Cardiac muscle cell (in vitro differentiated cells and primary cell): Measurements from ENCODE around the gene PPM1D. TPM values are rescaled to one million over a fixed set of nuclear protein-coding genes. Genes with fewer than 3 reads are reported as not detected.
"Not testable (repeated sequence)": the region's sequence is repeated elsewhere in the genome, so short reads cannot be mapped to it uniquely, and the experiment has no call there.

Experiments
- DNase-seq, 2 donors: peaks; one replicate each; pipeline versions ENCODE4 v3.0.0 to v3.0.0-alpha.2; 2010 to 2017; ENCODE audit warnings: low read depth in 1 of 2, low spot score in 1 of 2
- H3K27ac ChIP-seq: fragments of 200-600 bp; sonication (generic); 2 replicates; pipeline ENCODE4 v1.5.1; 2016
- H3K27me3 ChIP-seq: fragments of 200-600 bp; sonication (generic); 2 replicates; pipeline ENCODE4 v1.6.0; 2016; ENCODE audit warnings: control low read depth
- H3K36me3 ChIP-seq: fragments of 200-600 bp; sonication (generic); 2 replicates; pipeline ENCODE4 v1.5.1; 2016; ENCODE audit warnings: control low read depth
- H3K4me1 ChIP-seq: fragments of 200-600 bp; sonication (generic); 2 replicates; pipeline ENCODE4 v1.8.1; 2017; ENCODE audit warnings: low read depth, mild to moderate bottlenecking, mixed run types
- H3K4me3 ChIP-seq: fragments of 200-600 bp; sonication (generic); 2 replicates; pipeline ENCODE4 v1.5.1; 2016; ENCODE audit warnings: mild to moderate bottlenecking
- H3K9me3 ChIP-seq: fragments of 200-600 bp; sonication (generic); 2 replicates; pipeline ENCODE4 v1.5.1; 2017; ENCODE audit warnings: low read depth, mild to moderate bottlenecking, control low read depth
- polyA plus RNA-seq: library from polyadenylated mRNA; unstranded; fragments of >200 nt; fragmentation: Nextera tagmentation; extraction: Ambion mirVana; gene quantifications from 2 replicates; pipeline ENCODE4 v1.2.1, GENCODE V29; 2016
- total RNA-seq: library from RNA; depleted of rRNA; stranded (reverse); fragments of >200 nt; gene quantifications from 2 replicates; pipeline ENCODE4 v1.2.3, GENCODE V29; 2016
- TF ChIP-seq, protein P1 (sequence below): IDR thresholded peaks from 2 replicates; pipeline ENCODE4 v1.5.1; 2012; ENCODE audit warnings: low read depth, mild to moderate bottlenecking, low read length

The PPM1D gene
- total RNA-seq (15.8 and 16.3 TPM in 2 replicates), polyA plus RNA-seq (7.7 and 8.1 TPM in 2 replicates)

DNA sequence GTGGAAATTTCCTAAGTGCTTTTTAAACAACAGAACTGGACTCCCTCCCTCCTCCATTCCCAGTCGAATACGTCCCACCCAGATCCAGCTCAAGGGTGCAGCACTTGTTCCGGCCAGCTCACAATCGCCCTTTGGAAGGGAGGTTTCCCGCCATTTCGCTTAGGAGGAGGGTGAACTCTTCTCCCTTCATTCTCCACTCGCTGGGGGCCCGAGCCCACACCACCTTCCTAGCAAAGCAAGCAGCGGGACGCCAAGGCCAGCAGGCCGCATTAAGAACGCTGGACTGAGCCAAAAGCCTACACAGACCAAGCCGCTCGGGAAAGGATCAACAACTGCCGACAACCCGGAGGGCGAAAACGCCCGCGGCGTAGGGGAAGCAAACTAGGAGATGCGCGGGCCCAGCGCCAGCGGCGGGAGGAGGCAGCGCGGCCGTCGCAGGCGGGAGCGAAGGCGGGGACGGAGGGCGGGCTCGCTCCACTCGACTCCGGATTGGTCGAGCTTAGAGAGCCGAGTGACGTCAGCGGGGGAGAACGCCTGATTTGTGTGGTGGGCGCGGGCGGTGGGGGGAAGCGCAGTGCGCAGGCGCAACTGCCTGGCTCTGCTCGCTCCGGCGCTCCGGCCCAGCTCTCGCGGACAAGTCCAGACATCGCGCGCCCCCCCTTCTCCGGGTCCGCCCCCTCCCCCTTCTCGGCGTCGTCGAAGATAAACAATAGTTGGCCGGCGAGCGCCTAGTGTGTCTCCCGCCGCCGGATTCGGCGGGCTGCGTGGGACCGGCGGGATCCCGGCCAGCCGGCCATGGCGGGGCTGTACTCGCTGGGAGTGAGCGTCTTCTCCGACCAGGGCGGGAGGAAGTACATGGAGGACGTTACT is at the start of gene PPM1D:
Gene PPM1D, plus strand, starts transcription at position 574 of the 870 bp plus-strand sequence. Its CDS starts 222 bp downstream, at position 796.
- H3K9me3 ChIP-seq = no peaks in the 10 kb centered on the region
- peaks cover 8% of the 10 kb centered on the region for H3K4me1 ChIP-seq
- H3K36me3 ChIP-seq = no peaks in the 10 kb centered on the region
- TF ChIP-seq, protein P1, sequence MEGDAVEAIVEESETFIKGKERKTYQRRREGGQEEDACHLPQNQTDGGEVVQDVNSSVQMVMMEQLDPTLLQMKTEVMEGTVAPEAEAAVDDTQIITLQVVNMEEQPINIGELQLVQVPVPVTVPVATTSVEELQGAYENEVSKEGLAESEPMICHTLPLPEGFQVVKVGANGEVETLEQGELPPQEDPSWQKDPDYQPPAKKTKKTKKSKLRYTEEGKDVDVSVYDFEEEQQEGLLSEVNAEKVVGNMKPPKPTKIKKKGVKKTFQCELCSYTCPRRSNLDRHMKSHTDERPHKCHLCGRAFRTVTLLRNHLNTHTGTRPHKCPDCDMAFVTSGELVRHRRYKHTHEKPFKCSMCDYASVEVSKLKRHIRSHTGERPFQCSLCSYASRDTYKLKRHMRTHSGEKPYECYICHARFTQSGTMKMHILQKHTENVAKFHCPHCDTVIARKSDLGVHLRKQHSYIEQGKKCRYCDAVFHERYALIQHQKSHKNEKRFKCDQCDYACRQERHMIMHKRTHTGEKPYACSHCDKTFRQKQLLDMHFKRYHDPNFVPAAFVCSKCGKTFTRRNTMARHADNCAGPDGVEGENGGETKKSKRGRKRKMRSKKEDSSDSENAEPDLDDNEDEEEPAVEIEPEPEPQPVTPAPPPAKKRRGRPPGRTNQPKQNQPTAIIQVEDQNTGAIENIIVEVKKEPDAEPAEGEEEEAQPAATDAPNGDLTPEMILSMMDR = no peak
- peak within 1 kb of the TSS; percentile 95 for H3K27ac ChIP-seq
- H3K4me3 ChIP-seq = peak within 1 kb of the TSS; percentile 57
- H3K27me3 ChIP-seq = no peaks in the 10 kb centered on the region
- peak; percentile 100 for DNase-seq

DNA sequence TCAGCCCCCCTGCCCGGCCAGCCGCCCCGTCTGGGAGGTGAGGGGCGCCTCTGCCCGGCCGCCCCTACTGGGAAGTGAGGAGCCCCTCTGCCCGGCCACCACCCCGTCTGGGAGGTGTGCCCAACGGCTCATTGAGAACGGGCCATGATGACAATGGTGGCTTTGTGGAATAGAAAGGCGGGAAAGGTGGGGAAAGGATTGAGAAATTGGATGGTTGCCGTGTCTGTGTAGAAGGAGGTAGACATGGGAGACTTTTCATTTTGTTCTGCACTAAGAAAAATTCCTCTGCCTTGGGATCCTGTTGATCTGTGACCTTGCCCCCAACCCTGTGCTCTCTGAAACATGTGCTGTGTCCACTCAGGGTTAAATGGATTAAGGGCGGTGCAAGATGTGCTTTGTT is 47.7 kb upstream of the PPM1D start:
- not testable (repeated sequence) for H3K9me3 ChIP-seq, H3K4me3 ChIP-seq, H3K27me3 ChIP-seq, H3K36me3 ChIP-seq, H3K4me1 ChIP-seq, DNase-seq, H3K27ac ChIP-seq

DNA sequence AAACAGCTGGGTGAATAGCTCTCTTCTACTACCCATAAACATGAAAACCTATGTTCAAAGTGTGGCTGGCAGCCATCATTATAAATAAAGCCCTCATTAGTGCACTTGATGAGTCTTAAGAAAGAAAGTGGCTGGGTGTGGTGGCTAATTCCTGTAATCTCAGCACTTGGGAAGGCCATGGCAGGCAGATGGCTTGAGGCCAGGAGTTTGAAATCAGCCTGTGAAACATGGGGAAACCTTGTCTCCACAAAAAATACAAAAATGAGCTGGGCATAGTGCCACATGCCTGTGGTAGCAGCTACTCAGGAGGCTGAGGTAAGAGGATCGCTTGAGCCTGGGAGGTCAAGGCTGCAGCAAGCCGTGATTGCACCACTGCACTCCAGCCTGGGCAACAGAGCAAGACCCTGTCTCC is 45.6 kb upstream of the PPM1D start:
- TF ChIP-seq, protein P1 = no peak
- no peaks in the 10 kb centered on the region for H3K9me3 ChIP-seq
- DNase-seq = peak in 1 of 2 donors; percentile 98
- H3K36me3 ChIP-seq = no peaks in the 10 kb centered on the region
- H3K27ac ChIP-seq = no peak overlapping the region
- no peak overlapping the region for H3K4me3 ChIP-seq
- H3K27me3 ChIP-seq = no peaks in the 10 kb centered on the region
- H3K4me1 ChIP-seq = no peaks in the 10 kb centered on the region

DNA sequence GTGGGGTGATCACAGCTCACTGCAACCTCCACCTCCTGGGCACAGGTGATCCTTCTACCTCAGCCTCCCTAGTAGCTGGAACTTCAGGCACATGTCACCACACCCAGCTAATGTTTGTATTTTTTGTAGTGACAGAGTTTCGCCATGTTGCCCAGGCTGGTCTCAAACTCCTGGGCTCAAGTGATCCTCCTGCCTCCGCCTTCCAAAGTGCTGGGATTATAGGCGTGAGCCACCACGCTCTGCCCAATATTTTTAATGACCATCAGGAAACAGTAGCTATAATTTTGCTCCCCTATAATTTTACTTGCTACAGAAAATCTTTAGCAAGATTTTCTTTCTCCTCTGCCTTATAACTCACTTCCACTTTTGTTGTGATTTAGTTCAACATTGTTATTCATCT is 44.2 kb upstream of the PPM1D start:
- no peak for DNase-seq
- no peak overlapping the region for H3K4me3 ChIP-seq
- no peaks in the 10 kb centered on the region for H3K4me1 ChIP-seq
- TF ChIP-seq, protein P1 = no peak
- no peak overlapping the region for H3K27ac ChIP-seq
- no peaks in the 10 kb centered on the region for H3K36me3 ChIP-seq
- no peaks in the 10 kb centered on the region for H3K27me3 ChIP-seq
- no peaks in the 10 kb centered on the region for H3K9me3 ChIP-seq

DNA sequence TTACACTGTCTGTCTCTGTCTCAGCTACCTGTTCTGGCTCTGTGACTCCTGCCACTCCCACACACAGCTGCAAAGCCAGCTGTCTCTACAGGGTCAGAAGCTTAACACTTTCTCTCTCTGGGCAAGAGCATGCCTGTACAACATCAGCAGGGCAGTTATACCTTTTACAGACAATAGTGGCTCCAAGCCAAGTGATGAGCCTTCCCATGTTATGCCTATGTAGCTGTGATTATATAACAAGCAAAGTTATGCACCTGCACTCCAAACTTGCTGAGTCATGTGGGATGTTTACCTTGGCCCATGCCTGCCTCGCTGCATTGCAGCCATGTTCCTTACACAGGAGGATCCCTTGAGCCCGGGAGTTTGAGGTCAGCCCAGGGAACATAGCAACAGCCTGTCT is 42.2 kb upstream of the PPM1D start:
- no peak for DNase-seq
- no peak overlapping the region for H3K4me3 ChIP-seq
- TF ChIP-seq, protein P1 = no peak
- H3K4me1 ChIP-seq = no peaks in the 10 kb centered on the region
- no peak overlapping the region for H3K27ac ChIP-seq
- H3K27me3 ChIP-seq = no peaks in the 10 kb centered on the region
- no peaks in the 10 kb centered on the region for H3K36me3 ChIP-seq
- H3K9me3 ChIP-seq = no peaks in the 10 kb centered on the region

DNA sequence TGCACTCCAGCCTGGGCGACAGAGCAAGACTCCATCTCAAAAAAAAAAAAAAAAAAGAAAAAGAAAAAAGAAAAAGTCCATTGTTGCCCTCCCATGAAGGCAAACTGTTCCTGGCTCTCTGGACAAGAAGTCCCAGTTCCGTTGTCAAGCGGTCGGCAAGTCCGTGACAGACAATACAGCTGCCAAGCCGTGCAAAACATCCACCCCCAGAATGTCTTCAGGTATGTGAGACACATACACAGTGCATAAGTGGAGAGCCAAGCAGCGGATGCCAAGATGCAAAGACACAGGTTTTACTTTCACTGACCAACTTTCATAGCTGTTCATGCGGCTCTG is 40.4 kb upstream of the PPM1D start:
- Histone ChIP-seq H3K36me3 (no peaks in the 10 kb centered on the region), H3K27me3 (no peaks in the 10 kb centered on the region), H3K27ac (no peak overlapping the region), H3K4me3 (no peak overlapping the region), H3K9me3 (no peaks in the 10 kb centered on the region), H3K4me1 (no peaks in the 10 kb centered on the region)
- TF ChIP-seq, protein P1 = no peak
- no peak for DNase-seq
